Epithelial cell of alveolus of lung (primary cell): Measurements from ENCODE around the gene GBP6. TPM values are rescaled to one million over a fixed set of nuclear protein-coding genes. Genes with fewer than 3 reads are reported as not detected.

Source experiments
- total RNA-seq: library from RNA; depleted of rRNA; stranded (reverse); fragments of >200 nt; gene quantifications from 2 replicates; pipeline ENCODE4 v1.2.1, GENCODE V29; 2015

The GBP6 gene, protein sequence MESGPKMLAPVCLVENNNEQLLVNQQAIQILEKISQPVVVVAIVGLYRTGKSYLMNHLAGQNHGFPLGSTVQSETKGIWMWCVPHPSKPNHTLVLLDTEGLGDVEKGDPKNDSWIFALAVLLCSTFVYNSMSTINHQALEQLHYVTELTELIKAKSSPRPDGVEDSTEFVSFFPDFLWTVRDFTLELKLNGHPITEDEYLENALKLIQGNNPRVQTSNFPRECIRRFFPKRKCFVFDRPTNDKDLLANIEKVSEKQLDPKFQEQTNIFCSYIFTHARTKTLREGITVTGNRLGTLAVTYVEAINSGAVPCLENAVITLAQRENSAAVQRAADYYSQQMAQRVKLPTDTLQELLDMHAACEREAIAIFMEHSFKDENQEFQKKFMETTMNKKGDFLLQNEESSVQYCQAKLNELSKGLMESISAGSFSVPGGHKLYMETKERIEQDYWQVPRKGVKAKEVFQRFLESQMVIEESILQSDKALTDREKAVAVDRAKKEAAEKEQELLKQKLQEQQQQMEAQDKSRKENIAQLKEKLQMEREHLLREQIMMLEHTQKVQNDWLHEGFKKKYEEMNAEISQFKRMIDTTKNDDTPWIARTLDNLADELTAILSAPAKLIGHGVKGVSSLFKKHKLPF
- 0.52 TPM in 1 of 2 replicates, not detected in the other for total RNA-seq

DNA sequence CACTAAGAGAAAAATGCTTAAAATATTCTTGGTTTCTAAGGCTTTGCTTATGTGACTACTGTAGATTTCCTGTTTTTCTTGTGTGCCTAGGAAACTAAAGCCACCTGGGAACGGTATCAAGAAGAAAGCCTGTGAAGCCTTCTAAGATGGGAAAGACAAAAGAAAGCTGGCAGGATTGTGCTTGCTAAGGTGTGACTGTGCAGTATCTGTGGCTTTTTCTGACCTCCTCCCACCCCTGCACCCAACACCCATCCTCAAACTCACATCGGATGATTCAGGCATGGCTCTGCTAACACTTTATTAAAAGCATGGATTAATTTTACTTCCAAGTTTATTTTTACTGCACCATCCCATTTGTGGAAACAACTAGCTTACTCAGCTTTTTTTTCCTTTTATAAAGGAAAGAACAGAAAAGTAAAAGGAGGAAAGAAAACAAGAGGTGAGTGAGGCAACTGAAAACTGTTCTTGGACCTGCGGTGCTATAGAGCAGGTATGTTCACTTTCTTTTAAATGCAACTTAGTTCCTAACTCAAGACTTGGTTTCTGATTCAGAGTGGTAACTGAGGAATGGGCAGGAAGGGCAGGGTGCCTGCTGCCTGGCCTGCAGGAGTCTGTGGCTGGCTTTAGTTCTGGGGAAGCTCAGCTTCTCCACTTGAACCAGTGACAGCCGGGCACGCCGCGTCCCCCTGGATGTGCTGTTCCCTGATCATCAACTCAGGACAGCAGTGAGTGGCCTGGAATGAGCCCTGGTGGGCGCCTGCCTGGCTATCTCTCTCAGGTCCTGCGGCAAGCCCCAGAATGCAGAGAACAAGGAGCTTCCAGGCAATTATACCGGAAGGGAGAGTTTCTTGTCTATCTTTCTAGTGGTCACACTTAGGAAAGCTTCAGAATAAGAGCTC is at the start of gene GBP6:
TSS of gene GBP6 (plus strand) at position 422 of the 899 bp plus-strand sequence. CDS start 4,493 bp downstream, outside the sequence.

Other genes starting within 250 kb of the GBP6 start
- 5.8 and 11.2 TPM in 2 replicates for gene GBP2, start 237.9 kb upstream of the GBP6 start, total RNA-seq
- gene GBP7, start 188.1 kb upstream of the GBP6 start, total RNA-seq, result not detected in 2 replicates
- 1.0 TPM in 1 of 2 replicates, not detected in the other for gene GBP4, start 165.1 kb upstream of the GBP6 start, total RNA-seq
- gene GBP5, start 91.2 kb upstream of the GBP6 start, total RNA-seq, result not detected in 2 replicates
- gene LRRC8B, start 160.8 kb downstream of the GBP6 start, total RNA-seq, result 2.0 and 5.8 TPM in 2 replicates